Suppressor macrophage treated with lipopolysaccharide for 1 hour (primary cell): Measurements from ENCODE around the gene C21orf58.
A peak's percentile ranks its signal among the peaks of the same experiment; 100 is the strongest.

Experiments used
- DNase-seq, 3 donors: peaks; one replicate each; pipeline ENCODE4 v3.0.0-alpha.2; 2020 to 2022

Gene C21orf58

GRCh38 chr21:46352913-46353312 is 29.2 kb upstream of the C21orf58 start:
- DNase-seq: no peak

- DNase-seq: no peak
Measured at GRCh38 chr21:46352164-46352515, 28.5 kb upstream of the C21orf58 start.

- DNase-seq: no peak
Measured at GRCh38 chr21:46351476-46352163, 27.9 kb upstream of the C21orf58 start.

DNA sequence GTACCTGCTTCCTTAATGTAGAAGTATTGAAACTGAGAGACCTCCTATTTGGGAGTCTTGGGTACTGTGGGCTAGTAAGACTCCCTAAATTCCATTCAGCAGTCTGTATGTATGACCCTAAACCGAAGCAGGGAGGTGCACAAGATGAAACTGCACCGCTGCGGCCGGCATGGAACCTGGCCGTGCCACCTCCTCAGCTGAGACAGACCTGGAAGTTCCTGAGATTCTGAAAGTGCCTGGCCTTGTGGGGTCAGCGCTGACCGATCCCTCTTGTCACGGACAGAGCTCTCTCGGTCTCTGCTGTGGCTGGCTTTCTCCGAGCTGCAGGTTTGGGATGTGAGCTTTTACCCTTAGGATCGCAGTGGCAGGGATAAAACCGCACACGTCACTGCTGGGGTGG is 27.3 kb upstream of the C21orf58 start:
- no peak for DNase-seq

- no peak for DNase-seq
Measured at GRCh38 chr21:46350571-46350970, 26.9 kb upstream of the C21orf58 start.

DNA sequence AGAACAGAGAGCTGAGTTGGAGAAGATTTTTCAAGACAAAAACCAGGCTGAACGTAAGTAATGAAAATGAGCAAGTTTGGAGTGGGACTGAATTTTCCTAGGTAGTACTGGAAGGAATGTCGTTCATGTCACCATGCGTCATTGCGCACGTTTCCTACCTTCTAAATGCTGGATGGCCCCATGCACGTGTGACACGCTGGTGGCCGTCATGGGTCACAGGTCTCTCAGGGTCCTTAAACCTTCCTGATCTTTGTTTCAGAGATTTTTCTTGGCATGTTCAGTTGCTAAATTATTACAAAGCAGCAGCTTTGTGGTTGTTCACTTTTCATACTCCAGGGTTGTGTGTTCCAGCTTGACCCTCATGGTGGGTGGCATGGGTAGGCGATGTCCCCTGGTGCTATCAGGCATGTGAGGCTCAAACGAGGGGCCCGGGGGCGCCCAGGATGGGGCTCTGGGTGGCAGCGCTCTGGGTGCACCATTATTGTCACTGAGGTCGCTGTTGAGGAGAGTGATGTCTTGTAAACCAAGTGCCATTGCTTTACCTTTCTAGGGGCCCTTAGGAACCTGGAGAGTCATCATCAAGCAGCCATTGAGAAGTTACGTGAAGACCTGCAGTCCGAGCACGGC is 25.6 kb upstream of the C21orf58 start:
- DNase-seq: no peak

DNA sequence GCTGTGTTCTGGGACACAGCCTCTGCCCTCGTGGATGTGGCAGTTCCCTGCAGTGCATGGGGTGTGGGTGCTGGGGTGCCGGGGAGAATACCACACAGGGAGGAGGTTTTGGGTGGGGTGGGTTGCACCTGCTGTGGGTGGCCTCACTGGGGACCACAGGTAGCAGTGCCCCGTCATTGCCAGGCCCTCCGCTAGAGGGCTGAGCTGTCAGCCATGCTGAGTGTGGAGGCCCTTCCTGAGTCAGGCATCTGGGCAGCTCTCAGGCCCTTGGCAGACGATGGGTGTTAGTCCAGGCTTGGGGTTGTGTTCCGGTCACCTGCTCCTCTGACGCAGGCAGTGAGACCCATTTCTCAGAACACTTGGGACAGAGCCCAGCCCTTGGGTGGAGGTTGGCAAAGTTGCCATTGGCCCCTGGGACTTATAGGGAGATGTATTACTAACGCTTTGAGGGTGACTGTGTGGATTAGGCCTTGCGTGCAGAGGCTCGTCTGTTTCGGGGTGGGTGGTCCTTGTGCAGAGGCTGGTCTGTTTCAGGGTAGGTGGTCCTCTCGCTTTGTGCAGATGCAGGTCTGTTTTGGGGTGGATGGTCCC is 24.2 kb upstream of the C21orf58 start:
- DNase-seq: no peak

GRCh38 chr21:46347203-46347550 is 23.5 kb upstream of the C21orf58 start:
- DNase-seq: no peak

DNA sequence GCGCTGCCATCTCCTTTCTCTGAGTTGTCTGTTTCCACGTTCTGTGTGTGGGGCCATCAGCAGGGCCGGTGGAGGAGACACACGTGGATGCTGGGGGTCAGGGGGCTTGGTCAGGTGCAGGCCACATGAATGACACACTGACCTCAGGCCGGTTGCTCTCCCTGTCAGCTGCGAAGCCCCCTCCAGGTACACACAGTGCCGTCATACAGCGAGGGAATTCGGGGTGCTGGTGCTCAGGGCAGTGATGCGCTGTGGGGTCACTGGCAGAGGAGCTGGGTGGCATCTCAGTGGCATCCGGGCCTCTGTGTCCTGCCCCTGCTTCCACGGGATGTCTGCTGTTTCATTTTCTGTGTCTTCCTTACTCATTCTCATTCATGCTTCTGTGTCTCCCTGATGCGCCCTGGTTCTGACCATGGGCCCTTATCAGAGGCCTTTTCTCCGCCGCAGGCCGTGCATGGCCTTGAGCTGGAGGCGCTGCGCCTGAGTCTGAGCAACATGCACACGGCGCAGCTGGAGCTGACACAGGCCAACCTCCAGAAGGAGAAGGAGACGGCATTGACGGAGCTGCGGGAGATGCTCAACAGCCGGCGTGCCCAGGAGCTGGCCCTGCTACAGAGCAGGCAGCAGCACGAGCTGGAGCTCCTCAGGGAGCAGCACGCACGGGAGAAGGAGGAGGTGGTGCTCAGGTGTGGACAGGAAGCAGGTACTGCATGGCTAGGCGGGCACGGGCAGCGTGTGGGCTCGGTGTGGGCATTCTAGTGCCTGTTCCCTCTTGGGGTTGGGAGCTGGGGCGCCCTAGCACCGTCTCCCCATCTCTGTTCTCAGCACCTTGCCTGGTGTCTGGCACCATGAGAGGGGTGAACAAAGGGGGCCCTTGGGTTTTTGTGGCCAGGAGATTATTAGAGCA is 22.9 kb upstream of the C21orf58 start:
- DNase-seq: no peak

DNA sequence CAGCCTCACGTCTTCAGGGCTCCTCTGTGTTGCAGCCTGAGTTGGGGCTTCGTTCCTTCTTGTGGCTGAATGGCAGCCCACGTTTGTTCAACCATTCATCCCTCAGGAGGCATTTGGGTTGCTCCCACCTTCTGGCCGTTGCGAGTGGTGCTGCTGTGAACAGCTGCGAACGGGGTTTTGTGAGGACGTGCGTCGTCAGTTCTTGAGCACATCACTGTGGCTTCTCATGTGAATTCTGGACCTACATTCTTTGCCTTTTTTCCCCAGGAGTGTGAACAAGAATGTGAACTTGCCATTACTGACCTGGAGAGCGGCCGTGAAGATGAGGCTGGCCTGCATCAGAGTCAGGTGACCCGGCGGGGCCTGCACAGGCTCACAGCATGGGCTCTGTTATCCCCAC is 22.2 kb upstream of the C21orf58 start:
- DNase-seq: no peak

DNA sequence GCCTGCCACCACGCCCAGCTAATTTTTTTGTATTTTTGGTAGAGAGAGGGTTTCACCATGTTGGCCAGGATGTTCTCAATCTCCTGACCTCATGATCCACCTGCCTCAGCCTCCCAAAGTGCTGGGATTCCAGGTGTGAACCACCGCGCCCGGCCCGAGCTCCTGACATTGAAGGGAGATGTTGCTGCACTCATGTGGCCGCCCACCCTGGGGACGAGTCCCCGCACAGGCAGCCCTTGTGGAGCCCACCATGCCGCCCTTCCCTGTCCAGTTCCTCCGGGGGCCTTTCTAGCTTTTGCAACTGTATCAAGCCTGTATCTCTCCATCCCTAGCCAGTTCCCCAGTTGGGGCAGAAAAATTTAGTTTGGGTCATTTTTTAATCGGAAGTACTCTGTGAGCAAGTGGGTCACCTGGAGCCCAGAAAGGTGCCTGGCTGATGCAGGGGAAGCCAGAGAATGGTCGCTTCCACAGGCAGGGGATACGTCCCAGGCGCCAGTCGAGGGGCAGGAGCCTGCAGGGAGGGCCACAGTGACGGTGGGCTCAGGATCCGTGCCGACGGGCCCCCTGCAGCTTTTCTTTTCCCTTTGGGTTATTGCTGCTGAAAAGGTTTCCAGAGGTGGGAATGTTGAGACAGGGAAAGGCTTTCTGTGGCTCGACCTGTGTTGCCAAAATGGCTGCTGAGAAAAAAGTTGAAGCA is 20.7 kb upstream of the C21orf58 start:
- DNase-seq: no peak

DNA sequence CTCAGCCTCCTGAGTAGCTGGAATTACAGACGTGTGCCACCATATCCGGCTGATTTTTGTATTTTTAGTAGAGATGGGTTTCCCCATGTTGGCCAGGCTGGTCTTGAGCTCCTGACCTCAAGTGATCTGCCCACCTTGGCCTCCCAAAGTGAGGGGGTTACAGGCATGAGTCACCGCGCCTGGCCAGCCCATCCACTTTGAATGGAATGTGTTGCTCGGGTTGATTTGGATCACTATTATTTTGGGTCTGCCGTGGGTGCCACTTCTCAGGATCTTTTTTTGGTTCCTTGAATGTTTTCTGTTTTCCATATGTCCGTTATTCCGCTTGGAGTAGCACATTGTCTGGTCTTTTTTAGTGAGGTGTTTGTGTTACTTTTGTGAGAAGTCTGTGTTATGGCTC is 17.3 kb upstream of the C21orf58 start:
- DNase-seq: no peak

DNA sequence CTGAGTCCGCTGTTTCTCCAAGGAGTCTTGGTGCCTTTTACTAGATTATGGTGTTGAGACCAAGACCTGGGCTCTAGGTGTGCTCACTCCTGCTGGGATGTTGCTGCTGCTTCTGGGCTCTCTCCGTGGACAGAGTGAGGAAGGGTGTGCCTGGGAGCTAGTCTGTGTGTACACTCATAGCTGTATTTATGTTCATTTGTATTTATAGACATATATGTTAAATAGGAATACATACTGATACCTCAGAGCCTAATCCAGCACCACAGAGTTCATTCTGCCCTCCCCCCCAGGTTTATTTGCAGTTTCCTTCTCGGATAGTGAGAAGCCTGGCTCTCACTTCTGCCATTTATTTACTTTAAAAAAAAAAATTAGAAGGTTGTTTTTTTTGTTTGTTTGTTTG is 12.9 kb upstream of the C21orf58 start:
- no peak for DNase-seq

- DNase-seq: no peak
Measured at GRCh38 chr21:46334351-46335140, 10.9 kb upstream of the C21orf58 start.

GRCh38 chr21:46329796-46330195 is 6.1 kb upstream of the C21orf58 start:
- no peak for DNase-seq

- DNase-seq: no peak
Measured at GRCh38 chr21:46328151-46328550, 4.5 kb upstream of the C21orf58 start.

GRCh38 chr21:46327711-46328110 is 4.0 kb upstream of the C21orf58 start:
- DNase-seq: no peak

GRCh38 chr21:46326110-46326703 is 2.5 kb upstream of the C21orf58 start:
- DNase-seq: no peak

DNA sequence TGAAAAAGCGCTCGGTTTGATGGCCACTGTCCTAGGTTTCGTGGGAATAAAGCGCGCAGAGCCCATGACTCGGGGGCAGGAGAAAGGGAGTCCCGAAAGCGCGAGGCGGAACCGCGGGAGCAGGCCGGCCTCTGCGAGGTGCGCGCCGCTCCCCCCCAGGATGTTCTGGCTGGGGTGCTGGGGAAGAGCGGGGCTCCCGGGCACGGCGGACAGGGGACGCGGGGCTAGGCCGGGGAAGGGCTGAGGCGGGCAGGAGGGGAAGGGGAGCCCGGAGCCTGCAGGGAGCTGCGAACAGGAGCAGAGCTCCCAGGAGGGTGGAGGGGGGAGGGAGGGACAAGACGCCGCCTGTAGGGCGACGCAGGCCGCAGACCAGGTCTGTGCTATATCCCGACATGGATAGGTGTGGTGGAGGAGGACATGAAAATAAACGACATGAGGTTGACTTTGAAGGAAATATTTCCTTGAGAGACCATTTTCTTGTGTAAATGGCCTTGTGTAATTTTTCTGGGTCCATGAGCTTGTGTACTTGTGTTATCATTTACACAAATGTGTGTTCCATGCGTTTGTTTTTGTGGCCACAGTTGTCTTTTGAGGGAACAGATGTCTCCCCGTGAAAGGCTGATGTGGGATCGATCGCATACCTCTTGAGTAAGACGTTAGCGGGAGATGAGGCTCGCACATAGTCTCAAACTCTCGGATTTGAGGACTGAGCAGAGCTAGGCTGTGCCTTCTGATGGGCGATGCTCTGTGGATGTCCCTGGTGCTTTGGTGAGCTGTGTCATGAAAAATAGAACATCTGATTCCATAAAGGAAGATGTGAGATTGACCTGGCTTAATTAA is 1.6 kb upstream of the C21orf58 start:
- DNase-seq: peak; percentile 24 to 63 (median 28)

GRCh38 chr21:46324390-46325072 is 861 bp upstream of the C21orf58 start:
- DNase-seq: peak; percentile 89 to 97 (median 95)
